ENCODE results near the gene TBC1D10A.

DNA sequence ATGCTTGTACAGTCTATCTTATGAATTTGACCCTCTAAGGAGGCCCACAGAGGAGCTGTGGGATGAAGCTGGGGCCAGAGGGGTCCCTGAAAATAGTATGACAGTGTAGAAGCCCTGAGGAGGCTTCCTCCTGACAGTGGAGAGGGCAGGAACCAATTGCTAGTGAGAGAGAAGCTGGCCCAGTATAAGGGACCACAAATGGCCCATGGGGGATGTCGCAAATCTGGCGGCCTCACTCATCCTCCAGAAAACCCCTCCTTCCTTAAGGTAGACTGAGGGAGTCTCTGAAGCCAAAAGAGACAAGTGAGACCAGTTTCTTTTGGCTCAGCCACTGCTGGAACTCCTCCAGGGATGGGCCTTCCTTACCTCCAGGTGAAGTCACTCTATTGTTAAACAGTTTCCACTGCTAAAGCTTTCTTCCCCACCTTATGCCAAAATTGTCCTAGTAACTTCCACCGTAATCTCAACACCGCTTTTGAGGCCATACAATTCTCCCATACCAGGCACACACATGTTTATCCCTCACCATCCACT lies 19.6 kb downstream of the TBC1D10A start:
- TF ChIP-seq, protein P1, sequence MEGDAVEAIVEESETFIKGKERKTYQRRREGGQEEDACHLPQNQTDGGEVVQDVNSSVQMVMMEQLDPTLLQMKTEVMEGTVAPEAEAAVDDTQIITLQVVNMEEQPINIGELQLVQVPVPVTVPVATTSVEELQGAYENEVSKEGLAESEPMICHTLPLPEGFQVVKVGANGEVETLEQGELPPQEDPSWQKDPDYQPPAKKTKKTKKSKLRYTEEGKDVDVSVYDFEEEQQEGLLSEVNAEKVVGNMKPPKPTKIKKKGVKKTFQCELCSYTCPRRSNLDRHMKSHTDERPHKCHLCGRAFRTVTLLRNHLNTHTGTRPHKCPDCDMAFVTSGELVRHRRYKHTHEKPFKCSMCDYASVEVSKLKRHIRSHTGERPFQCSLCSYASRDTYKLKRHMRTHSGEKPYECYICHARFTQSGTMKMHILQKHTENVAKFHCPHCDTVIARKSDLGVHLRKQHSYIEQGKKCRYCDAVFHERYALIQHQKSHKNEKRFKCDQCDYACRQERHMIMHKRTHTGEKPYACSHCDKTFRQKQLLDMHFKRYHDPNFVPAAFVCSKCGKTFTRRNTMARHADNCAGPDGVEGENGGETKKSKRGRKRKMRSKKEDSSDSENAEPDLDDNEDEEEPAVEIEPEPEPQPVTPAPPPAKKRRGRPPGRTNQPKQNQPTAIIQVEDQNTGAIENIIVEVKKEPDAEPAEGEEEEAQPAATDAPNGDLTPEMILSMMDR (IDR thresholded peaks at IDR 0.05; ENCODE audit: low read depth, low read length), result no peak
- TF ChIP-seq EZH2phosphoT487 (IDR thresholded peaks at IDR 0.05; ENCODE audit: low read depth), result no peak
